ENCODE data around the gene USPL1. TPM values are rescaled to one million over a fixed set of nuclear protein-coding genes. Genes with fewer than 3 reads are reported as not detected.

Gene USPL1
- 36.2 and 42.5 TPM in 2 replicates for total RNA-seq (ENCODE audit: low replicate concordance)

DNA sequence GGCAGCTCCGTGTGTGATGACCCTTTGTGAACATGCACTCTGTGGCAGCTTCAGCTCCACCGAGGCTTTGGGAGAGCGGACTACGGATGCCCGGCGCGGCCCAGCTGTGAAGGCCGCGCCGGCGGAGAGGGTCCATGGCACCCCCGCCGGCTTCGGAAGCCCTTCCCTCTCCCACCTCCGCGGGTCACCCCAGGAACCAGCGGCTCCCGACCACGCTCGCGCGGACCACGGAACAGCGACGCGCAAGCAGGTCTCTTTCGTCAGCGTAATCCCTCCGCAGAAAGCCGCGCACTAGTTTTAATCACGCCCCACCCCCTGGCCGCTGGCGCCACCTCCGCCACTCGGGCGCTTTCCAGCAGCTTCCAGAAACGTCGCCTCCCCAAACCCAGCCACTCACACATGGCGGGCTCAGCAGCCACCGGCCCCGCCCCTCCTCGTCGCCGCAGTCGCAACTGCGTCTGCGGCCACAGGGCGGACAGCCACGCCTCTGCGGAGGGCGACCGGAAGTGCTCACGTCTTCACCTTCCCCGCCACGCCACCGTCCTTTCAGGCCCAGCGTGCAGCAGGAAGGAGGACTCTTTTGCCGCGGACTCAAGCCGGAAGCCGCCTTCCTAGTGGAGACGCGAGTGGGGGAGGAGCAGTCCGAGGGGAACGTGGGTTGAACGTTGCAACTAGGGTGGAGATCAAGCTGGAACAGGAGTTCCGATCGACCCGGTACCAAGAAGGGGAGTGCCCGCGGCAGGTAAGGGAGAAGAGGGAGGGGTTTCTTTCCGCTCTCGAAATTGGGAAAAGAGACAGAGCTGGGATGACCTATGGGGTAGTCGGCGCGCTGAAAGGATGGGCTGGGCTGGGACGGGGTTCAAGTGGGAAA, at the start of gene USPL1:
Gene USPL1, plus strand, starts transcription at position 606 of the 871 bp plus-strand sequence. CDS start 3,221 bp downstream, outside the sequence.
- Histone ChIP-seq H3K4me1 (peaks cover 29% of the 10 kb centered on the region), H3K4me3 (peak within 1 kb of the TSS; percentile 72), H3F3A (ENCODE audit: low read depth) (peaks cover 14% of the 10 kb centered on the region), H4K20me1 (ENCODE audit: low read depth) (peaks cover 32% of the 10 kb centered on the region), H2AFZ (replicated peaks) (peak within 1 kb of the TSS; percentile 69), H3K9ac (peak within 1 kb of the TSS; percentile 73), H3K36me3 (peaks cover 10% of the 10 kb centered on the region), H3K79me2 (ENCODE audit: low read depth) (peaks cover 88% of the 10 kb centered on the region), H3K4me2 (peak within 1 kb of the TSS; percentile 94), H3K9me3 (ENCODE audit: low read depth) (no peaks in the 10 kb centered on the region), H3K27ac (peak within 1 kb of the TSS; percentile 99), H3K27me3 (no peaks in the 10 kb centered on the region)
- H3K4me1 Mint-ChIP-seq, result peaks cover 26% of the 10 kb centered on the region
- H3K9me3 Mint-ChIP-seq, result no peaks in the 10 kb centered on the region
- H3K36me3 Mint-ChIP-seq, result peaks cover 2% of the 10 kb centered on the region
- no peak within 1 kb of the TSS for H3K27ac Mint-ChIP-seq
- H3K4me3 Mint-ChIP-seq, result no peak within 1 kb of the TSS
- no peaks in the 10 kb centered on the region for H3K27me3 Mint-ChIP-seq (ENCODE audit: insufficient read depth, low read depth)
- peak; percentile 60 for TF ChIP-seq EZH2 (IDR thresholded peaks at IDR 0.05)
- peak; percentile 42 for TF ChIP-seq EZH2phosphoT487 (IDR thresholded peaks at IDR 0.05)
- TF ChIP-seq, protein P1, sequence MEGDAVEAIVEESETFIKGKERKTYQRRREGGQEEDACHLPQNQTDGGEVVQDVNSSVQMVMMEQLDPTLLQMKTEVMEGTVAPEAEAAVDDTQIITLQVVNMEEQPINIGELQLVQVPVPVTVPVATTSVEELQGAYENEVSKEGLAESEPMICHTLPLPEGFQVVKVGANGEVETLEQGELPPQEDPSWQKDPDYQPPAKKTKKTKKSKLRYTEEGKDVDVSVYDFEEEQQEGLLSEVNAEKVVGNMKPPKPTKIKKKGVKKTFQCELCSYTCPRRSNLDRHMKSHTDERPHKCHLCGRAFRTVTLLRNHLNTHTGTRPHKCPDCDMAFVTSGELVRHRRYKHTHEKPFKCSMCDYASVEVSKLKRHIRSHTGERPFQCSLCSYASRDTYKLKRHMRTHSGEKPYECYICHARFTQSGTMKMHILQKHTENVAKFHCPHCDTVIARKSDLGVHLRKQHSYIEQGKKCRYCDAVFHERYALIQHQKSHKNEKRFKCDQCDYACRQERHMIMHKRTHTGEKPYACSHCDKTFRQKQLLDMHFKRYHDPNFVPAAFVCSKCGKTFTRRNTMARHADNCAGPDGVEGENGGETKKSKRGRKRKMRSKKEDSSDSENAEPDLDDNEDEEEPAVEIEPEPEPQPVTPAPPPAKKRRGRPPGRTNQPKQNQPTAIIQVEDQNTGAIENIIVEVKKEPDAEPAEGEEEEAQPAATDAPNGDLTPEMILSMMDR (IDR thresholded peaks at IDR 0.05), result peak; percentile 36
- peak; percentile 99 for DNase-seq (ENCODE audit: low spot score)

DNA sequence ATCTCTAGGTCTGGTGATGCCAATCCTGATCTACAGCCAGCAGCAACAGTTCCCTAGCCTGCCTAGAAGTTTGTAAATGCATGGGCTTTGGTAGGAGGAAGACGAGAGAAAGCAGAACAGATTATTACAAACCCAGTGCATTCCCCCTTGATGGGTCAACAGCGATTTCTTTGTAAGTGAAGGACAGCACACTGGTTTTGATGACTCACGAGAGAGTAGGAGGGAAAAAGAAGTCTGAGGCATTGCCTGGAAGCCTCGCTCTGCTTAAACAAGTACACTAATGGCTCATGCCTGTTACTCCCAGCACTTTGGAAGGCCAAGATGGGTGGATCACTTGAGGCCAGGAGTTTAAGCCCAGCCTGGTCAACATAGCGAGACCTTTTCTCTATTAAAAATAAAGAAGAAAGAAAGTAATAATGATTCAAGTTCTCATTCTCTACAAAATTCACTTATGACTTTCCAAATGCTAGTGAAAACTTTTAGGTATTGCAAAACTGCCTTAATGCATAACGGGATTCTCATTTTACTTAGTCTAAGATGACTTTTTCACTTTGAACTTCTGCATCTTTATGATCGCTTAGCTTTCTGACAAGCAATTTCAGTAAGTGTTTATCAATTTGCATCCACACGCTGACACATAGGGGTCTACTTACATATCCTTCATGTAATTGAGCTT, 47.7 kb upstream of the USPL1 start:
- Histone ChIP-seq H3K4me2 (no peak overlapping the region), H3K27me3 (no peaks in the 10 kb centered on the region), H3K4me1 (no peaks in the 10 kb centered on the region), H3K79me2 (ENCODE audit: low read depth) (no peaks in the 10 kb centered on the region), H3K9ac (no peak overlapping the region), H3K4me3 (no peak overlapping the region), H3K36me3 (no peaks in the 10 kb centered on the region), H4K20me1 (ENCODE audit: low read depth) (no peaks in the 10 kb centered on the region), H2AFZ (replicated peaks) (no peak overlapping the region), H3F3A (ENCODE audit: low read depth) (no peaks in the 10 kb centered on the region), H3K27ac (no peak overlapping the region), H3K9me3 (ENCODE audit: low read depth) (no peaks in the 10 kb centered on the region)
- Mint-ChIP-seq H3K27ac (no peak overlapping the region), H3K27me3 (ENCODE audit: insufficient read depth, low read depth) (no peaks in the 10 kb centered on the region), H3K4me3 (no peak overlapping the region), H3K9me3 (no peaks in the 10 kb centered on the region), H3K4me1 (peaks cover 19% of the 10 kb centered on the region), H3K36me3 (no peaks in the 10 kb centered on the region)
- TF ChIP-seq, protein P1 (IDR thresholded peaks at IDR 0.05), result no peak
- TF ChIP-seq EZH2 (IDR thresholded peaks at IDR 0.05), result no peak
- TF ChIP-seq EZH2phosphoT487 (IDR thresholded peaks at IDR 0.05), result no peak
- no peak for DNase-seq (ENCODE audit: low spot score)

DNA sequence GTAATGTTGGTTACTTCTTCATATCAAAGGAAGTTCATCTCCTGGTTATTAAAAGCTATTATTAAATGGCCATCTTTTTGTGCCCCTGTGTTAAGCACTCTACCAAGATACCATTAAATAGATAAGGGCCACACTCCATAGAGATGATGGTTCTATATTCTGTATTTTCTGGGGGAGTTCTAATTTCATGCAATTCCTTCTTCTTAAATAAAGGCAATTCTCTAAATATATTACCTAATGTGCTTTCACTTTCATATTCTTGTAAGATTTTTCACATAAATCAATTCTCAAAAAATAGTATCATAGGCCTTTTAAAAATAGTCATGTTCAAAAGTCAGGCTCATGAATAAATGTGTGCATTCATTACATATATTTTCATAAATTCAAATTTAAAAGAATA, 47.0 kb upstream of the USPL1 start:
- Histone ChIP-seq H3K9ac (no peak overlapping the region), H2AFZ (replicated peaks) (no peak overlapping the region), H3K36me3 (no peaks in the 10 kb centered on the region), H3K4me3 (no peak overlapping the region), H4K20me1 (ENCODE audit: low read depth) (no peaks in the 10 kb centered on the region), H3K4me2 (no peak overlapping the region), H3K27ac (no peak overlapping the region), H3K27me3 (no peaks in the 10 kb centered on the region), H3F3A (ENCODE audit: low read depth) (no peaks in the 10 kb centered on the region), H3K79me2 (ENCODE audit: low read depth) (no peaks in the 10 kb centered on the region), H3K4me1 (no peaks in the 10 kb centered on the region), H3K9me3 (ENCODE audit: low read depth) (no peaks in the 10 kb centered on the region)
- Mint-ChIP-seq H3K36me3 (no peaks in the 10 kb centered on the region), H3K27me3 (ENCODE audit: insufficient read depth, low read depth) (no peaks in the 10 kb centered on the region), H3K4me3 (no peak overlapping the region), H3K9me3 (no peaks in the 10 kb centered on the region), H3K4me1 (peaks cover 19% of the 10 kb centered on the region), H3K27ac (no peak overlapping the region)
- no peak for DNase-seq (ENCODE audit: low spot score)
- TF ChIP-seq EZH2phosphoT487 (IDR thresholded peaks at IDR 0.05) (no peak), EZH2 (IDR thresholded peaks at IDR 0.05) (no peak)
- TF ChIP-seq, protein P1 (IDR thresholded peaks at IDR 0.05), result no peak
